ACHN (cell line): ENCODE measurements around the gene SH3TC1.

ENCODE experiments used
- DNase-seq: peaks from one replicate; pipeline ENCODE4 v3.0.0-alpha.2; 2015
- in situ Hi-C: cut with HindIII; loops from 2 replicates; pipeline ENCODE4 v1.10.0; 2017; ENCODE audit warnings: low sequenced_read_pairs, low pct_ligation_motif_present, low pct_unique_long_range_greater_than_20kb

The SH3TC1 gene

DNA sequence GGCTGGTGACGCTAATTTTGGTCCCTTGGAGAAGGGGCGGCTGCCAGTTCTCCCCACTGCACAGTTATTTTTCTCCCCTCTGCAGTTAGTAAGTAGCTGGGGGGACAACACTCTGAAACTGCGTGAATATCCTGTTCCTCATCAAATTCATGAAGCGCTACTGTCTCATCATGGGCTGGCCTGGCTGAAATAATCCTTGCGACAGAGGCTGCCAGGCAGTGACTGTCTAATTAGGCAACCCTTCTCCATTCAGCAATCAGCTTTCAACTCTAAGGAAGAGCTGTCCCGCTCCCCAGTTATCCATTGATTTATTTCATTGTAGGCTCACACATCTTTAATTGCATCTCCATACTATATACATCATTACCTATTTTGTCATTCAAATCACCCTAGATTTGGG is 8.2 kb downstream of the SH3TC1 start:
- DNase-seq, result no peak
- in situ Hi-C loops, result no loop called here

DNA sequence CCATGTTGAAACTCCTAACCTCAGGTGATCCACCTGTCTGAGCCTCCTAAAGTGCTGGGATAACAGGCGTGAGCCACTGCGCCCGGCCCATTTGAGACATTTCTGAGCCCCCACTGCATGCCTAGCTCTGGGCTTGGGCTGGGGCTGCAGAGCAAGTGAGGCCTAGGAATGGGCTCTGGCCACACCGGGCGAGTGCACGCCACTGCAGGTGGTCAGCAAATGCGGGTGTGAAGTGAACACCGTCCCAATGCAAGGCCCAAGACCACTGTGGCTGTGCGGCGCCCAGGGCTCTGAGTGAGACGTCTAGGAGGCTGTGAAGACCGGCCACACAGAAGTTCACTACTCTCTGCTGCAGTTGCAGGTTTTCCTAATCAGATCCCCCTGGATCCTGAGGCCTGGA is 9.5 kb downstream of the SH3TC1 start:
- in situ Hi-C loops, result no loop called here
- DNase-seq, result no peak

DNA sequence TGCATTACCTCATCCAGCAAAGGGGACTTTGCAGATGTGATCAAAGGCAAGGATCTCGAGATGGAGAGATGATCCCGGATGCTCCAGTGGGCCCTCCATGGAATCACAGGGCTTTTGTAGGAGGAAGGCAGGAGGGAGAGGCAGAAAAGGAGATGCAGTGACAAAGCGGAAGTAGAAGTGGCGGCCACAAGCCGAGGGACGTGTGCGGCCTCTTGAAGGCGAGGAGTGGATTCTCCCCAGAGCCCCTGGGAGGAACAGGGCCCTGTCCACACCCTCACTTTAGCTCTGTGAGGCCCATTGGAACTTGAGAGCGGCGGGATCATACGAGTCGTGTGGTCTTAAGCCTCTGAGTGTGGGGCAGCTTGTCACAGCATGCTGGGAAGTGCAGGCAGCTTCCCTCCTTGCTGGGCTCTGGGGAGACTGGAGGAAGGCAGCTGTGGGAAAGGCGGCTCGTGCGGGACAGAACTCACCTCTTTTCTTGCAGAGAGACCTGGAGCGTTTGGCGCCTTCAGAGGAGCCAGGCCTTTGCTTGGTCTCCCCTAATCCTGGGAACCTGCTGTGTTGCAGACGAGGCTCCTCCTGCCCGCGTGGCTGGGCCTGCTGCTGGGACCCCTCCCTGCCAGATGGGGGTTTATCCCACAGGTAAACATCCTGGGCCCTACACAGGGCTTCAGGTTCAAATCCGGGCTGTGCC is 10.2 kb downstream of the SH3TC1 start:
- no peak for DNase-seq
- in situ Hi-C loops, result no loop called here

DNA sequence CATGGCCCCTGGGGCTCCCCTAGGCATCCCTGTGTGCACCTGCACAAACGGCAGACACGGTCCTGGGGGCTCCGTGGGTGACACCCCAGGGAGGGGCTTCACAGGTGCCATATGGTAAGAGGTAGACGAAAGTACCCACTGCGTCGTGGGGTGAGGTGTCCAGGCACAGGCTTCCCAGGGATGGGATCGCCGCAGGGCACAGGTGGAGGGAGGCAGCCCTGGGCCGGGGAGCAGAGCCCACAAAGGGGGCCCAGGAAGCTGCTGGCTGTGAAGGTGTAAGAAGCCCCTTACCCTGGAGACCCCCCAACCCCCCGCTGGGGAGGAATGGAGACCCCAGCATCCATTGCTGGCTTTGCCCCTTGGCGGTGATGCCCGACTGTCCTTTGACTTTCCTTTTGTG is 10.9 kb downstream of the SH3TC1 start:
- in situ Hi-C loops, result no loop called here

DNA sequence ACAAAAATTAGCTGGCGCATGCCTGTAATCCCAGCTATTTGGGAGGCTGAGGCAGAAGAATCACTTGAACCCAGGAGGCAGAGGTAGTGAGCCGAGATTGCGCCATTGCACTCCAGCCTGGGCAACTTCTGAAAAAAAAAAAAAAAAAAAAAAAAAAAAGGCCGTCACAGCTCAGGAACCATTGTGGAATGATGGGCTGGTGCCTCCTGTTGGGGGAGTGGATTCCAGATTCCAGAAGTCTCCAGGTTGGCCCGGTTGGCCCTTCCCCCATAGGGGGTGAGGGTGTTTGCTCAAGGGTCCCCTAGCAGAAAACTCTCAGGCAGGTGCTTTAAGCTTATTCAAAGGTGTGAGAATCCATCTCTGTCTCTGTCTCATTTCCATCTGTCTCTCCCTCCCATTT is 11.5 kb downstream of the SH3TC1 start:
- no peak for DNase-seq
- in situ Hi-C loops, result no loop called here

More for the DNA sequence above, 10.9 kb downstream of the SH3TC1 start:
- no peak for DNase-seq

DNA sequence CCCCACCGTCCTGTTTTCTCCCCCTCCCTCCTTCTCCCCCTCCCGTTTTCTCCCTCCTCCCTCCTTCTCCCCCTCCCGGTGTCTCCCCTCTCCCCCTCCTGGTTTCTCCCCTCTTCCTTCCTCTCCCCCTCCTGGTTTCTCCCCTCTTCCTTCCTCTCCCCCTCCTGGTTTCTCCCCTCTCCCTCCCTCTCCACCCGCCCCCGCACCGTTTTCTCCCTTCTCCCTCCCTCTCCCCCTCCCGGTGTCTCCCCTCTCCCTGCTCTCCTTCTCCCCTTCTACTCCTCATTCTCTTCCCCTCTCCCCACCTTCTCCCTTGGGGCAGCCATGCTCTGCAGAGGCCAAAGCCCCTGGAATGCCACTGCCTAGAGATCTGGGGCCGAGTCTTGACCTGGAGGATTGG is 12.2 kb downstream of the SH3TC1 start:
- DNase-seq, result no peak
- in situ Hi-C loops, result no loop called here

DNA sequence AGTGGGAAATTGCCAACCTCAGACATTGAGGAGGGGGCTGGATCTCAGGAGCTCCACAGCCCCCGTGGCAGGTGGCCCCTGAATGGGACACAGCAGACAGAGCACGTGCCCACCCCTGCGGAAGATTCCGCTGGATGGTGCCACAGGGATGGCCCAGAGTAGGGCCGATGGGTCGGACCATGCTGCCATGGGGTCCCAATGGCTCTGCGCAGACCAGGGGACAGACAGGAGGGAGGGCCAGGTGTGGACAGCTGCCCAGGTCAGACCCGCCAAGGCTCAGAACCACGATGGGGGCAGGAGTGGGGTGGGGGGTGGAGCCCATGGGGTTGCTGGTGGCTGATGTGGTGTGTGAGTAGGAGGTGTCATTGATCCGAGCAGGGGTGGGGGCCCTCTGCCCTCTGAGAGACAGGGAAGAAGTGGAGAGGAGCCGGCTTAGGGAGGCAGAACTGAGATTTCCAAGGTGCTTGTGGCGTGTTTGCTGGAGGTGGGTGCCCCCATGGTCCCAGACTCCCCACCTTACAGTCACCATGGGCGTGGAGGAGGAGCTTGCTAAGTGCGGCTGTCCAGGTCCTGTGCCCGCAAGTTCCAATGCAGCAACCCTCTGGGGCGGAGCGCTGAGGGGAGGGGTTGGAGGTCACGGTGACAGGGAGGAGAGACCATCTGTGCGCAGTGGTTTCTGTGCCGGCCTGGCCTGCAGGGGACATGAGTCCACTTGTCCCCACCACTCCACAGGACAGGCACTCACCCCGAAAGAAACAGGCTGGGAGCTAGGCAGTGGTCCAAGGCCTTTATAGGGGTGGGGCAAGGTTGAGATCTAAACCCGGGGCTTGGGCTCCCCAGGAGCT is 12.9 kb downstream of the SH3TC1 start:
- in situ Hi-C loops, result no loop called here
- no peak for DNase-seq

DNA sequence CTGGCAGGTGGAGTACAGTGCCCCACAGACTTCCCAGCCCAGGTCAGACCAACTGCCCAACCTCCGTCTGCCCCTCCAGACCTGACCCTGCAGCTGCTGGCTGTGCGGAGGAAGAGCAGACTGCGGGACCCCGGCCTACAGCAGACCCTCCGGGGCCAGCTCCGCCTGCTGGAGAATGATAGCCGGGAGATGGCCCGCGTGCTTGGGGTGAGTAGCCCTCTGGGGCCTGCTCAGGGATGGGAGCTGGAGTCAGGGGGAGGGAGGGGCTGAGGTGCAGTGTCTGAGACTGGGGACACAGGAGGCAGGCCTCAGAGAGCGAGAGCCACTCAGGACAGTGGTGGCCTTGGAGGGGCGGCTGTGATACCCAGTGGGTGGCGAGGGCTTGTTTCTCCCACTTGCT is 13.5 kb downstream of the SH3TC1 start:
- in situ Hi-C loops, result no loop called here
- DNase-seq, result no peak

DNA sequence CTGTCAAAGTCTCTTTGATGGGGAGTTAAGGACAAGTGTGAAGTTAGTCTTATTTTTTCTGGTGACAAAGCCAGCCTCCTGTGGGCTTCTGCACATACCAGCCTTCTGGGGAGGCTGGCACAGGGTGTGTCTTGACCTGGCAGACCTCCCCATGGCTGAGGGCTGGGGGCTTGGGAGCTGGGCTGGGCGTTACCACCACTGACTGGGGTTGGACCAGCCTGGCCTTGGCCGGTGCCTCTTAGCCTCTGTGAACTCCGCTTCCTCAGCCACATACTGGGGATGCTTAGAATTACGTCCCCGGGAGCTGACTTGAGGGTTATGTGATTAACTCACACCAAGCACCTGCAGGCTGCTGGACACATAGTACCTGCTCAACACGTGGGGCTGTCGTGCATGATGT is 14.0 kb downstream of the SH3TC1 start:
- DNase-seq, result no peak
- in situ Hi-C loops, result no loop called here

DNA sequence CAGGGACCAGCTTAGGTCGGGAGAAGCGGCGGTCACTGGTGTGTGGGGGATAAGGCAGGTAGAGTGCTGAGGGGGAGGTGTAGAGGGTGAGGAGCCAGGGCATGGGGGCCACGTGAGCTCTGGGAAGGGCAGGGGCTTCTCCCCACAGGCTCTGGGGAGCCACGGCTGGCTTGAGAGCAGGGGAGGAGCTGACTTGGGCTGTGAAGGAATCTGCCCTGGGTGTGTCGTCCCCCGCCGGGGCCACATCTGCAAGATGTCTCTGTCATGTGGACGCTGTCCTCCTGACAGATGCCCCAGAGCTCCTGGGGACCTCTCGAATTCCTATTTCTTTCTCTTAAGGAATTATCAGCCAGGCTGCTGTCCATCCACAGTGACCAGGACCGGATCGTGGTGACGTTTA is 15.0 kb downstream of the SH3TC1 start:
- DNase-seq, result no peak
- in situ Hi-C loops, result no loop called here

DNA sequence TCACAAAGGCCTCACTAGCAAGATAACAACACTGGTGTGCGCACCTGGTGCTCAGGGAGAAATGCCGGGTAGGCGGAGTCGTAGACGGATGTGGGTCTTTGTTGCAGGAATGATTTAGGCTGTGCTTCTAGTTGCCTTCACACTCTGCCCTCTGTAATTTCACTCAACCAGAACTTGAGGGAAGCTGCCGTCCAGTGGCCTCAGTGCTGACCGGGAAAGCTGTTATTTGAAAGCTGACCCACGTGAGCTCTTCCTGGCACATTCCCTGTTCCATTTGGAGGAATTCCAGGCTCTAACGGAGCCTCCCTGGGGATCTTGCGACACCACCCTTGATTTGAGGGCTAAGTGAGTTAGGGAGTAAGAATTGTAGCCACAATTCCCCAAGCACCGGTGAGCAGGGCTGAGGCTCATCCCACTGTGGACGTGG is 15.9 kb downstream of the SH3TC1 start:
- in situ Hi-C loops, result no loop called here
- DNase-seq, result peak; percentile 54

DNA sequence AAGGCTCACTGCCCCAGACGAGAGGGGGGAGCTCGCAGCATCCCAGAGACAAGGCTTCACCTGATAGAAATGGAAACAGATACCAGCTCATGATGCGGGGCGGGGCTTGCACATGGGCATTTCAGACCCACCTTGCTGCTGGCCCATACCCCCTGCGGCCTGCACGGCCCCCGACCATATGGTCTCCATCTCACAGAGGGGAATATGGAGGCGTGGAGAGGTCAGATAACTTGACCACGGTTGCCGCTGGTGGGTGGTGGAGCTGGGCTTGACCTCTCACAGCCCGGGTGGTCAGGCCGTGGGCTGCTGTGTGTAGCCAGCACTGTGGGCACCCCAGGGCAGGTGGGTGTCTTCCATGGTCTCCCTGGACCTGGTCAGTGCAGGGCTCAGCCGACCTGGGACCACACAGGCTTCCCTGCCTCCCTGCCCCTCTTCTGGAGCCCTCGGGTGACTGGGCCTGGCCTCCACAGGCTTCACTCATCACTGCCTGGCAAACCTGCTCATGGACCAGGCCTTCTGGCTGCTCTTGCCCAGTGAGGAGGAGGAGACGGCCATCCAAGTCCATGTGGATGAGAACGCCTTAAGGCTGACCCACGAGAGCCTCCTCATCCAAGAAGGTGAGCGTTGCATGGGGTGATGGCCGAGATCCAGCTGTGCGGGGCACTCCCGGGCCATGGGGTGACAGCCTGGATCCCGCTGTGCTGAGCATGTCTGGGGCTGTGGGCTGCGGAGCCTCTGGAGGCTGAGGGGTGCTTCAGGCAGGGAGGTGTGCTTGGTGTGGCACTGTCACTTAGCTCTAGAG is 16.8 kb downstream of the SH3TC1 start:
- DNase-seq, result no peak
- in situ Hi-C loops, result no loop called here

DNA sequence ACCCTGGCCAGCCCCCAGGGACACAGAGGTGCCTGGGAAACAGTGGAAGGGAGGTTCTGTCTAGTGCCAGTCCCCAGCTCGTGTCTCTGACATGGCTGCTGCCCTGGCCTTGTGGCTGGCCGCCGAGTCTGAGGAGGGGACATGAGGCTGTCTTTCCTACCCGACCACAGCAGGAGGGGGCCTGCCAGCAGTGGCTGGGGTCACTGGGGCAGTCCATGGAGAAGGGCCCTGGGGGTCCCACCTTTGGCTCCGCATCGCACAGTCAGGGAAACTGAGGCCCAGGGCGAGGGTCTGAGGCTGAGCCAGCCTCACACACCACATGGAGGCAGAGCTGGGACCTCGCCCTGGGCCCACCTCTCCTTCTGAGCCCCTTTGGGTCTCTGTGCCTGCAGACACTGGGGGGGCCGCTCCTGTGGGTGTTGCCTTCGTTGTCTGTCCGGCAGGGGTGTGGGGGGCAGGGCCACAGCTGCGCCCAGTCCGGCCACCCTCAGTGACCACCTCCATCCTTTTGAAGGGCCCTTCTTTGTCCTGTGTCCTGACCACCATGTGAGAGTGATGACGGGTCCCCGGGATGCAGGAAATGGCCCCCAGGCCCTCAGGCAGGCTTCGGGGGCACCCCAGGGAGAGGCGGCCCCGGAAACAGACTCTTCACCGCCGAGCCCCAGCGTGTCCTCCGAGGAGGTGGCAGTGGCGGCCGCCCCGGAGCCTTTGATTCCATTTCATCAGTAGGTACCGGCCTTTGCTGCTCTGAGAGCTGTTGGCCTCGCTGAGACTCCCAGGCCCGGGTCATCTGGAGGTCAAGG is 17.6 kb downstream of the SH3TC1 start:
- no peak for DNase-seq

DNA sequence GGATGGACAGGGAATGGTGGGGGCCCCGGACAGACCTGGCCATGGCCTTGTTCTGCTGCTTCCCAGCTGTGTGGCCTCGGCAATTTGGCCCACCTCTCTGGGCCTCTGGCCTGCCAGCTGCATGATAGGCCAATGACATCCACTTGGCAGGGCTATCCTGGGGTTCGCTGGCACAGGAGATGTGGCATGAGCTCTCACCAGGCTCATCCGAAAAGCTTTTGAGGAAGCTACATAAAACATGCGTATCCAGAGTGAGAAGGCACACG is 18.1 kb downstream of the SH3TC1 start:
- in situ Hi-C loops, result no loop called here
- no peak for DNase-seq

More for the DNA sequence above, 17.6 kb downstream of the SH3TC1 start:
- in situ Hi-C loops, result no loop called here

DNA sequence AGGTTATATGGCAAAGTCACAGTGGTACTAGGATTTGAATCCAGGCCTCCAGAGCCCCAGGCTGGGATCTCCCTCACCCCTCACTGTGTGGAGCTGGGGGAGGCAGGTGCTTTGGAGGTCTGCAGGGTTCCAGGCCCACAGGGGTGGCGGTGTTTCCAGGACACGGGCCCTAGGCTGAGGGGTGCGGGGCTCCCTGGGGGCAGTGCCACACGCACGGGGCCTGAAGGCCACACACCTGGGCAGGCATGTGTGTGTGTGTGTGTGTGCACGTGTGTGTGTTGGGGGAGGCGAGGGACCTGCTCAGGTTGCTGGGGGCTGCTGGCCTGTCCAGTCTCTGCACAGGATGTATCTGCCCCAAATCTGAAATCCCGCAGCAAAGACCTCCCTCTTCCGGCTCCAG is 18.8 kb downstream of the SH3TC1 start:
- no peak for DNase-seq
- in situ Hi-C loops, result no loop called here

DNA sequence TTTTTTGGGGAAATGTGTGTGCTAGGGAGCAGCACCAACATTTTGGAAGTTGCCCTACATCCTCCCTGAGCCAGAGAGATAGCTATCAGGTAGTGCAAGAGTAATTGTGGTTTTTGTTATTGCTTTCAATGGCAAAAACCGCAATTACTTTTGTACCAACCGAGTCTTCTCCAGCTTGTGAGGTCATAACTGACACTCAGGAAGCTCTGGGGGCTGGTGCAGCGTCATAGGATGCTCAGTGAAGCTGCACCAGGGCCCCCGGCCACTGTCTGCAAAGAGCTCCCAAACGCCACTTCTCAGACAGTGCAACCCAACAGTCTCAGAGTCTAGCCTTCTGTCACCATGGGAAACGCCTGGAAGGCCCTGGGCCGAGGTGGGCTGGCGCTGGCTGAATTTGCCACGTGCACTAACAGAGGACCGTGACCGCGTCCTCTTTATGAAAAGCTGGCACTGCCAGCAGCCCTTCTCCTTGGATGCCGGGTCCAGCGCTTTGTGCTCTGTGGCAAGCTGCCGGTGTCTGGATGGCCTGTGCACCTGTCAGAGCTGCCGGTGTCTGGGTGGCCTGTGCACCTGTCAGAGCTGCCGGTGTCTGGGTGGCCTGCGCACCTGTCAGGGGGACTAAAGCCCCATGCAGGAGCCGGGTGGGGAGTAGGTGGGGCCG is 19.4 kb downstream of the SH3TC1 start:
- in situ Hi-C loops, result no loop called here
- no peak for DNase-seq

DNA sequence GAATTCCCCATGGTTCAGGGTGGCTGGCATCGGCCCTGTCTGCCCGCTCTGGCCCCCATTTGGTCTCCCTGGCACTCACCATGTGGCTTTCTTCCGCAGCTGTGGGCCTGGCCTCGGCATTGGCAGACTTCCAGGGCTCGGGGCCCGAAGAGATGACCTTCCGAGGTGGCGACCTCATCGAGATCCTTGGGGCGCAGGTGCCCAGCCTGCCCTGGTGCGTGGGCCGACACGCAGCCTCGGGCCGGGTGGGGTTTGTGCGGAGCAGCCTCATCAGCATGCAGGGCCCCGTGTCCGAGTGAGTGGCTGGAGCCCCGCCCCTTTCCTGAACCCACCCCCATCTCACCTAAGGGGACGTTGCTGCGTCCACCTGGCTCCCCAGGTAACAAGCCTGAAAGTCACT is 20.1 kb downstream of the SH3TC1 start:
- in situ Hi-C loops, result no loop called here
- no peak for DNase-seq

DNA sequence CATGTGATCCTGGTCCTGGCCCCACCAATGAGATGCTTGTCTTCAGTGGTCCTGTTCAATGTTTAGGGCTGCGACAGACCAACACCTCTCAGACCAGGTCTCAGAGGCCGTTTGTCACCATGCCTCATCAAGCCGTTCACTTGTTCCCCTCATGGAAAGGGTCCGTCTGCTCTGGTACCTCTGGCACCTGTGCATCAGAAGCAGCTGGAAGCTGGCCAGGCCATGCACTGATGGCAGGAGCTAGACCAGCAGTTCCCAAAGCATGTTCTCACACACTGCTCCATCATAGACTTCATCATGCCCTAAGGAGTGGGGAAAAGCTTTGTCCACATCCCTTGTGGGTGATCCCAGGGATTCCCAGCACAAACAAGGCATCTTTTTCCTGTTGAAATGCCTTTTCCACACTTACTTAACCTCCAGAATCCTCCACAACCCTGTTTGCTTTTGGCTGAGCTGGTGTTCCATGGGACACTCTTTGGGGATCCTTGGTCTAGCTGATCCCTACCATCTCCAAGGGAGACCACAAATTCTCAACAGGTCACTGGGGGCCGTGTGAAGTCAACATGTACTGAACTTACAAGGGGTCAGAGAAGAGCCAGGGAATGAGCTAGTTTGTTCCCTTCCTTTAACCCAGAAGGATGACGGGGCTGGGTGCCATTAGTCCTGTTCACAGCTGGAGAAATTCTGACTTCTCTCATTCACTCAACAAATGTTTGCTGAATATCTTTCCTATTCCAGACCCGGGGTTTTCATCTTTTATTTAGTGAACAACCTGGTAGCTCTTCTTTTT is 21.8 kb downstream of the SH3TC1 start:
- DNase-seq, result no peak
- in situ Hi-C loops, result no loop called here
